ENCODE results near the gene MYO18A.

MYO18A gene

GRCh38 chr17:29178750-29179231, 1.4 kb downstream of the MYO18A start:
- H3K4me2 ChIP-seq (ENCODE audit: low read depth, low read length), result peak overlapping the region; percentile 92

GRCh38 chr17:29177871-29178749, 2.1 kb downstream of the MYO18A start:
- Histone ChIP-seq H3K9me2 (replicated peaks; ENCODE audit: insufficient read depth, low read length) (no peaks in the 10 kb centered on the region), H2AFZ (ENCODE audit: low read length) (no peak overlapping the region), H3K27me3 (replicated peaks; ENCODE audit: insufficient read depth, low read length) (no peaks in the 10 kb centered on the region), H3K36me3 (replicated peaks; ENCODE audit: insufficient read depth, low read length) (no peaks in the 10 kb centered on the region), H3K27ac (ENCODE audit: low read length) (peak overlapping the region; percentile 30; the same call in 1 of the 2 replicates), H3K4me2 (ENCODE audit: low read depth, low read length) (peak overlapping the region; percentile 92), H3K79me2 (ENCODE audit: low read length) (peaks cover 15% of the 10 kb centered on the region), H3K9ac (ENCODE audit: low read length) (peak overlapping the region; percentile 82; the same call in 1 of the 2 replicates), H3K4me1 (ENCODE audit: low read length) (peaks cover 39% of the 10 kb centered on the region), H3K9me3 (replicated peaks; ENCODE audit: insufficient read depth, low read length) (no peaks in the 10 kb centered on the region), H3F3A (ENCODE audit: insufficient read depth, low read length) (peaks cover 22% of the 10 kb centered on the region), H4K20me1 (ENCODE audit: insufficient read depth, low read length) (no peaks in the 10 kb centered on the region), H3K4me3 (ENCODE audit: low read length) (no peak overlapping the region)
- DNase-seq, result no peak
- no peak for TF ChIP-seq EZH2 (optimal IDR thresholded peaks at IDR 0.05; ENCODE audit: low read depth, low read length)
- no peak for TF ChIP-seq CTCF (IDR thresholded peaks at IDR 0.05; ENCODE audit: low read length)
- no peak for TF ChIP-seq EZH2phosphoT487 (IDR thresholded peaks at IDR 0.05; ENCODE audit: low read length)

More at GRCh38 chr17:29178750-29179231, 1.4 kb downstream of the MYO18A start:
- no peaks in the 10 kb centered on the region for H4K20me1 ChIP-seq (ENCODE audit: insufficient read depth, low read length)
- peaks cover 39% of the 10 kb centered on the region for H3K4me1 ChIP-seq (ENCODE audit: low read length)
- H3F3A ChIP-seq (ENCODE audit: insufficient read depth, low read length), result peaks cover 22% of the 10 kb centered on the region
- H3K27me3 ChIP-seq (replicated peaks; ENCODE audit: insufficient read depth, low read length), result no peaks in the 10 kb centered on the region
- H2AFZ ChIP-seq (ENCODE audit: low read length), result no peak overlapping the region
- no peak overlapping the region for H3K9ac ChIP-seq (ENCODE audit: low read length)
- TF ChIP-seq EZH2 (optimal IDR thresholded peaks at IDR 0.05; ENCODE audit: low read depth, low read length) (no peak), EZH2phosphoT487 (IDR thresholded peaks at IDR 0.05; ENCODE audit: low read length) (no peak), CTCF (IDR thresholded peaks at IDR 0.05; ENCODE audit: low read length) (no peak)
- H3K9me2 ChIP-seq (replicated peaks; ENCODE audit: insufficient read depth, low read length), result no peaks in the 10 kb centered on the region
- no peak overlapping the region for H3K4me3 ChIP-seq (ENCODE audit: low read length)
- H3K36me3 ChIP-seq (replicated peaks; ENCODE audit: insufficient read depth, low read length), result no peaks in the 10 kb centered on the region
- H3K27ac ChIP-seq (ENCODE audit: low read length), result no peak overlapping the region
- H3K79me2 ChIP-seq (ENCODE audit: low read length), result peaks cover 15% of the 10 kb centered on the region
- DNase-seq, result no peak
- H3K9me3 ChIP-seq (replicated peaks; ENCODE audit: insufficient read depth, low read length), result no peaks in the 10 kb centered on the region

GRCh38 chr17:29177541-29177870, 2.7 kb downstream of the MYO18A start:
- Histone ChIP-seq H3K4me1 (ENCODE audit: low read length) (peaks cover 39% of the 10 kb centered on the region), H3K9me2 (replicated peaks; ENCODE audit: insufficient read depth, low read length) (no peaks in the 10 kb centered on the region), H3K9ac (ENCODE audit: low read length) (peak overlapping the region; percentile 82; the same call in 1 of the 2 replicates), H3K4me2 (ENCODE audit: low read depth, low read length) (peak overlapping the region; percentile 92; the same call in 1 of the 2 replicates), H3K4me3 (ENCODE audit: low read length) (no peak overlapping the region), H2AFZ (ENCODE audit: low read length) (no peak overlapping the region), H3K36me3 (replicated peaks; ENCODE audit: insufficient read depth, low read length) (no peaks in the 10 kb centered on the region), H3K79me2 (ENCODE audit: low read length) (peaks cover 15% of the 10 kb centered on the region), H3K27ac (ENCODE audit: low read length) (peak overlapping the region; percentile 73; the same call in 1 of the 2 replicates), H3F3A (ENCODE audit: insufficient read depth, low read length) (peaks cover 22% of the 10 kb centered on the region), H3K9me3 (replicated peaks; ENCODE audit: insufficient read depth, low read length) (no peaks in the 10 kb centered on the region), H3K27me3 (replicated peaks; ENCODE audit: insufficient read depth, low read length) (no peaks in the 10 kb centered on the region), H4K20me1 (ENCODE audit: insufficient read depth, low read length) (no peaks in the 10 kb centered on the region)
- no peak for TF ChIP-seq CTCF (IDR thresholded peaks at IDR 0.05; ENCODE audit: low read length)
- no peak for TF ChIP-seq EZH2phosphoT487 (IDR thresholded peaks at IDR 0.05; ENCODE audit: low read length)
- no peak for TF ChIP-seq EZH2 (optimal IDR thresholded peaks at IDR 0.05; ENCODE audit: low read depth, low read length)
- no peak for DNase-seq
